GM12878 (cell line): ENCODE measurements around the gene SLC30A7. TPM values are rescaled to one million over a fixed set of nuclear protein-coding genes. Genes with fewer than 3 reads are reported as not detected.

Source experiments
- BACH1 ChIP-seq: fragments of 450-650 bp; IDR thresholded peaks from 2 replicates; pipeline ENCODE4 v1.6.1; 2017; ENCODE audit warnings: mild to moderate bottlenecking, borderline replicate concordance
- ESRRA ChIP-seq: IDR thresholded peaks from 2 replicates; pipeline ENCODE4 v1.6.1; 2012; ENCODE audit warnings: mild to moderate bottlenecking, low read length, improper control_type of control experiment
- GABPA ChIP-seq: IDR thresholded peaks from 2 replicates; pipeline ENCODE4 v1.6.1; 2014; ENCODE audit warnings: antibody characterized with exemption, low read depth, mild to moderate bottlenecking, inconsistent platforms
- MAX ChIP-seq: IDR thresholded peaks from 2 replicates; pipeline ENCODE4 v1.6.1; 2012; ENCODE audit warnings: low read depth, low read length, improper control_type of control experiment
- NFYB ChIP-seq: IDR thresholded peaks from 2 replicates; pipeline ENCODE4 v1.6.1; 2011; ENCODE audit warnings: low read depth, mild to moderate bottlenecking, low read length, improper control_type of control experiment, moderate library complexity; ENCODE audit not compliant: insufficient read depth
- NR2C1 ChIP-seq: fragments of 450-650 bp; IDR thresholded peaks from 2 replicates; pipeline ENCODE4 v1.6.1; 2017; ENCODE audit warnings: antibody characterized with exemption, mild to moderate bottlenecking, moderate library complexity
- POLR2AphosphoS5 ChIP-seq: IDR thresholded peaks from 2 replicates; pipeline ENCODE4 v1.6.1; 2011; ENCODE audit warnings: mild to moderate bottlenecking, low read length, inconsistent platforms
- POU2F2 ChIP-seq: IDR thresholded peaks from 3 replicates; pipeline ENCODE4 v1.6.1; 2011; ENCODE audit warnings: low read depth, mild to moderate bottlenecking, low read length, borderline replicate concordance
- SIN3A ChIP-seq: IDR thresholded peaks from 2 replicates; pipeline ENCODE4 v1.6.1; 2012; ENCODE audit warnings: low read depth, low read length, improper control_type of control experiment
- STAT3 ChIP-seq: IDR thresholded peaks from 2 replicates; pipeline ENCODE4 v1.6.1; 2011; ENCODE audit warnings: low read depth, low read length, improper control_type of control experiment
- ZNF622 ChIP-seq: fragments of 450-650 bp; IDR thresholded peaks from 2 replicates; pipeline ENCODE4 v1.6.1; 2017; ENCODE audit warnings: mild to moderate bottlenecking, inconsistent platforms
- polyA plus RNA-seq, 11 experiments: library from polyadenylated mRNA; depleted of rRNA in 4 of 11; unstranded in 6 of 11; stranded (reverse) in 5 of 11; fragments of >200 nt; fragmentation: Nextera tagmentation in 4 of 11; fragmentation: Illumina TruSeq in 1 of 11; extraction: Ambion mirVana in 4 of 11; extraction: Trizol in 1 of 11; gene quantifications; 1 replicate in 1 of 11; 2 replicates in 10 of 11; pipeline versions ENCODE4 v1.2.1 to v1.2.3, GENCODE V29; 2011 to 2016; ENCODE audit warnings: inconsistent platforms in 2 of 11, missing spikeins in 2 of 11, low read depth in 1 of 11
- total RNA-seq, 4 experiments: library from RNA; depleted of rRNA in 3 of 4; stranded (reverse); fragments of >200 nt in 3 of 4; fragmentation: Illumina TruSeq in 1 of 4; extraction: Trizol in 1 of 4; gene quantifications; 2 replicates each; pipeline versions ENCODE4 v1.2.1 to v1.2.3, GENCODE V29; 2013 to 2021
- TF ChIP-seq, protein P1 (sequence below): fragments of 450-650 bp; IDR thresholded peaks from 2 replicates; pipeline ENCODE4 v1.6.1; 2016; ENCODE audit warnings: mild to moderate bottlenecking, moderate library complexity, borderline replicate concordance

Gene SLC30A7
- total and polyA plus RNA-seq, 10 of the 15 experiments (the other 5 are each of a cell fraction or from before 2014, with no cell fraction given), result 4.4 to 23.3 (median 16.9) TPM

DNA sequence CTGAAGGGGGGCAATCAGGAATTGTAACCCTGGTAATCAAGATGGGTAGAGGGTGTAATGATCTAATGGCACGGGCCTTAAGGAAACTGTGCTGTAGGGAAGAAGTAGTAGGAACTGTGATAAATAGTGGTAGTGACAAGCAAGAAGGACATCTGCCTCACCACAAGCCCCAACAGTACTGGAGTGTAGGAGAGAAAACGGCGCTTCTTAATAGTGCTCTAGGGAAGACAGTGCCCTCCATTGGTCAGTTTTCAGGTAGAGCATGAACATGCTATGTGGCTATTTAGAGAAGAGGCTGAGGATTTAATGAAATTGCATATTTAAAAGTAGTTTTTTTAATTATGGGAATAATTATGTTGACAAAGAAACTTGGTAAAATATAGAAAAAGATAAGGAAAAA is 32.2 kb downstream of the SLC30A7 start (continued):
- TF ChIP-seq, protein P1, sequence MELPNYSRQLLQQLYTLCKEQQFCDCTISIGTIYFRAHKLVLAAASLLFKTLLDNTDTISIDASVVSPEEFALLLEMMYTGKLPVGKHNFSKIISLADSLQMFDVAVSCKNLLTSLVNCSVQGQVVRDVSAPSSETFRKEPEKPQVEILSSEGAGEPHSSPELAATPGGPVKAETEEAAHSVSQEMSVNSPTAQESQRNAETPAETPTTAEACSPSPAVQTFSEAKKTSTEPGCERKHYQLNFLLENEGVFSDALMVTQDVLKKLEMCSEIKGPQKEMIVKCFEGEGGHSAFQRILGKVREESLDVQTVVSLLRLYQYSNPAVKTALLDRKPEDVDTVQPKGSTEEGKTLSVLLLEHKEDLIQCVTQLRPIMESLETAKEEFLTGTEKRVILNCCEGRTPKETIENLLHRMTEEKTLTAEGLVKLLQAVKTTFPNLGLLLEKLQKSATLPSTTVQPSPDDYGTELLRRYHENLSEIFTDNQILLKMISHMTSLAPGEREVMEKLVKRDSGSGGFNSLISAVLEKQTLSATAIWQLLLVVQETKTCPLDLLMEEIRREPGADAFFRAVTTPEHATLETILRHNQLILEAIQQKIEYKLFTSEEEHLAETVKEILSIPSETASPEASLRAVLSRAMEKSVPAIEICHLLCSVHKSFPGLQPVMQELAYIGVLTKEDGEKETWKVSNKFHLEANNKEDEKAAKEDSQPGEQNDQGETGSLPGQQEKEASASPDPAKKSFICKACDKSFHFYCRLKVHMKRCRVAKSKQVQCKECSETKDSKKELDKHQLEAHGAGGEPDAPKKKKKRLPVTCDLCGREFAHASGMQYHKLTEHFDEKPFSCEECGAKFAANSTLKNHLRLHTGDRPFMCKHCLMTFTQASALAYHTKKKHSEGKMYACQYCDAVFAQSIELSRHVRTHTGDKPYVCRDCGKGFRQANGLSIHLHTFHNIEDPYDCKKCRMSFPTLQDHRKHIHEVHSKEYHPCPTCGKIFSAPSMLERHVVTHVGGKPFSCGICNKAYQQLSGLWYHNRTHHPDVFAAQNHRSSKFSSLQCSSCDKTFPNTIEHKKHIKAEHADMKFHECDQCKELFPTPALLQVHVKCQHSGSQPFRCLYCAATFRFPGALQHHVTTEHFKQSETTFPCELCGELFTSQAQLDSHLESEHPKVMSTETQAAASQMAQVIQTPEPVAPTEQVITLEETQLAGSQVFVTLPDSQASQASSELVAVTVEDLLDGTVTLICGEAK, result no peak
- no peak for TF ChIP-seq BACH1
- TF ChIP-seq GABPA, result no peak
- TF ChIP-seq NFYB, result no peak
- no peak for TF ChIP-seq ZNF622
- no peak for TF ChIP-seq MAX
- TF ChIP-seq SIN3A, result no peak
- TF ChIP-seq NR2C1, result no peak
- no peak for TF ChIP-seq STAT3
- TF ChIP-seq POLR2AphosphoS5, result no peak
- TF ChIP-seq ESRRA, result no peak
- no peak for TF ChIP-seq POU2F2
